Daoy (cell line): ENCODE data around the gene IGDCC3. TPM values are rescaled to one million over a fixed set of nuclear protein-coding genes. Genes with fewer than 3 reads are reported as not detected.

Experiments used
- DNase-seq: peaks from one replicate; pipeline ENCODE4 v3.0.0-alpha.2; 2015; ENCODE audit warnings: low read depth
- total RNA-seq: library from RNA; depleted of rRNA; stranded (reverse); fragments of >200 nt; shearing (Covaris generic); gene quantifications from 2 replicates; pipeline ENCODE4 v1.2.3, GENCODE V29; 2014

Gene IGDCC3
- total RNA-seq, 1 experiment from 2014 or later, result not detected

- no peak for DNase-seq
These were observed 10.7 kb upstream of the IGDCC3 start for GRCh38 chr15:65388306-65389080.

- no peak for DNase-seq
These were observed 9.1 kb upstream of the IGDCC3 start for GRCh38 chr15:65386886-65387285.

- no peak for DNase-seq
These were observed 8.6 kb upstream of the IGDCC3 start for GRCh38 chr15:65386376-65386775.

GRCh38 chr15:65385870-65386258 is 8.1 kb upstream of the IGDCC3 start:
- no peak for DNase-seq

GRCh38 chr15:65384895-65385869 is 7.4 kb upstream of the IGDCC3 start:
- peak; percentile 82 for DNase-seq

GRCh38 chr15:65384505-65384894 is 6.7 kb upstream of the IGDCC3 start:
- DNase-seq, result no peak

GRCh38 chr15:65383991-65384390 is 6.2 kb upstream of the IGDCC3 start:
- DNase-seq, result no peak

- DNase-seq, result no peak
These were observed 5.7 kb upstream of the IGDCC3 start for GRCh38 chr15:65383456-65383855.

GRCh38 chr15:65382921-65383320 is 5.1 kb upstream of the IGDCC3 start:
- DNase-seq, result no peak

- no peak for DNase-seq
These were observed 4.3 kb upstream of the IGDCC3 start for GRCh38 chr15:65382146-65382491.

- DNase-seq, result no peak
These were observed 3.8 kb upstream of the IGDCC3 start for GRCh38 chr15:65381445-65382145.

GRCh38 chr15:65379986-65380385 is 2.2 kb upstream of the IGDCC3 start:
- DNase-seq, result no peak

GRCh38 chr15:65377105-65377975 is 462 bp downstream of the IGDCC3 start:
- peak; percentile 37 for DNase-seq

- peak; percentile 33 for DNase-seq
These were observed 1.1 kb downstream of the IGDCC3 start for GRCh38 chr15:65376767-65377104.

- no peak for DNase-seq
These were observed 1.8 kb downstream of the IGDCC3 start for GRCh38 chr15:65375871-65376607.

- DNase-seq, result no peak
These were observed 2.9 kb downstream of the IGDCC3 start for GRCh38 chr15:65374821-65375401.

GRCh38 chr15:65374334-65374733 is 3.5 kb downstream of the IGDCC3 start:
- no peak for DNase-seq

GRCh38 chr15:65373163-65373651 is 4.6 kb downstream of the IGDCC3 start:
- no peak for DNase-seq

GRCh38 chr15:65372787-65373067 is 5.1 kb downstream of the IGDCC3 start:
- no peak for DNase-seq
